Cardiac fibroblast (primary cell): Measurements from ENCODE around the gene PITPNM3.

Source experiments
- DNase-seq, 2 donors: peaks; one replicate each; pipeline versions ENCODE4 v3.0.0 to v3.0.0-alpha.2; 2010; ENCODE audit warnings: low read depth in 2 of 2
- H3K4me3 ChIP-seq, 2 donors: replicated peaks in 1 of 2; 1 replicate in 1 of 2; 2 replicates in 1 of 2; pipeline ENCODE4 v1.5.1; 2011; ENCODE audit warnings: low read depth in 2 of 2, low read length in 2 of 2, mild to moderate bottlenecking in 2 of 2, moderate library complexity in 1 of 2
- TF ChIP-seq, protein P1 (sequence below): IDR thresholded peaks from one replicate; pipeline ENCODE4 v1.5.1; 2011; ENCODE audit warnings: low read depth, mild to moderate bottlenecking, low read length, inconsistent platforms

Gene PITPNM3

GRCh38 chr17:6420173-6420641, 136.1 kb downstream of the PITPNM3 start:
- H3K4me3 ChIP-seq: no peak overlapping the region
- peak; percentile 10 to 39 for DNase-seq
- TF ChIP-seq, protein P1, sequence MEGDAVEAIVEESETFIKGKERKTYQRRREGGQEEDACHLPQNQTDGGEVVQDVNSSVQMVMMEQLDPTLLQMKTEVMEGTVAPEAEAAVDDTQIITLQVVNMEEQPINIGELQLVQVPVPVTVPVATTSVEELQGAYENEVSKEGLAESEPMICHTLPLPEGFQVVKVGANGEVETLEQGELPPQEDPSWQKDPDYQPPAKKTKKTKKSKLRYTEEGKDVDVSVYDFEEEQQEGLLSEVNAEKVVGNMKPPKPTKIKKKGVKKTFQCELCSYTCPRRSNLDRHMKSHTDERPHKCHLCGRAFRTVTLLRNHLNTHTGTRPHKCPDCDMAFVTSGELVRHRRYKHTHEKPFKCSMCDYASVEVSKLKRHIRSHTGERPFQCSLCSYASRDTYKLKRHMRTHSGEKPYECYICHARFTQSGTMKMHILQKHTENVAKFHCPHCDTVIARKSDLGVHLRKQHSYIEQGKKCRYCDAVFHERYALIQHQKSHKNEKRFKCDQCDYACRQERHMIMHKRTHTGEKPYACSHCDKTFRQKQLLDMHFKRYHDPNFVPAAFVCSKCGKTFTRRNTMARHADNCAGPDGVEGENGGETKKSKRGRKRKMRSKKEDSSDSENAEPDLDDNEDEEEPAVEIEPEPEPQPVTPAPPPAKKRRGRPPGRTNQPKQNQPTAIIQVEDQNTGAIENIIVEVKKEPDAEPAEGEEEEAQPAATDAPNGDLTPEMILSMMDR: peak; percentile 70

DNA sequence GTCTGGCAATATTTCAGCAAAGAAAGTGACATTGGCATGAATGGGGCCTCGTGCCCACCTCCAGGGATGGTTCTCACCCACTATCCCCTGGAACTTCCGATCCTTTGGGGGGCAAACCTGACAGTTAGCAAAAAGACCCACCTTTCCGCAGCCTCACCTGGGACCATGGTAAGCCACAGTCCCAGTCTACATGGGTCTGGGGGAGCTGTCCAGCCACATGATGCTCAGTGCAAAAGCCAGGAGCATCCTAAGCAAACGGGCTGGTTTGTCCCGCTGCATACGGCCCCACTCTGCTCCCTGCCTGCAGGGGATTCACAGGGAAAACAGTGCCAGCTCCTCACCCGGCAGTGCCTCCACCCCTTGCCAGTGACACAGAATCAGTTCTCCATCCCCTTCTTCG, 140.7 kb downstream of the PITPNM3 start:
- no peak overlapping the region for H3K4me3 ChIP-seq
- no peak for DNase-seq
- TF ChIP-seq, protein P1: no peak

DNA sequence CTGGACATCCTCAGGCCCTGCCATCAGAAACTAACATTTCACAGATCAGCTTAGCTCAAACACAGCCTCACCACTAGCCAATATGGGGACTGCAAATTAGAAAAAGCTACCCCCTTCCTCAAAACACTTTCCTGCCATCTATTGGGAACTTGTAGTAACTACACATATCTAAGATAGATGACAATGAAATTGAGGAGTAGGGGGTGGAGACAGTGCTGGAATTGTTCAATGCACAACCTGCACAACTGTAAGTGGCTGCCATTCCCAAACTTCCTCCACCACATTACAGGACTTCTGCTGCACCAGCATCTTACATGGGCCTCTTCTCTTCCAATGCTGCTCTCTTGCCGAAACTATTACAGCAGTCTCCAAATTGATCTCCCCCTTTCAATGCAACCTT, 143.3 kb downstream of the PITPNM3 start:
- H3K4me3 ChIP-seq: no peak overlapping the region
- DNase-seq: peak; percentile 40 to 49
- TF ChIP-seq, protein P1: peak; percentile 47

- TF ChIP-seq, protein P1: no peak
- no peak overlapping the region for H3K4me3 ChIP-seq
- DNase-seq: no peak
Measured at GRCh38 chr17:6408735-6409134, 147.6 kb downstream of the PITPNM3 start.

GRCh38 chr17:6408276-6408675, 148.1 kb downstream of the PITPNM3 start:
- TF ChIP-seq, protein P1: no peak
- no peak overlapping the region for H3K4me3 ChIP-seq
- no peak for DNase-seq

GRCh38 chr17:6402258-6402657, 154.1 kb downstream of the PITPNM3 start:
- no peak overlapping the region for H3K4me3 ChIP-seq
- no peak for DNase-seq
- TF ChIP-seq, protein P1: no peak
